Retinal pigment epithelial cell (primary cell): ENCODE measurements around the gene CLEC5A.
"Not testable (repeated sequence)": the region's sequence is repeated elsewhere in the genome, so short reads cannot be mapped to it uniquely, and the experiment has no call there.

ENCODE experiments used
- DNase-seq: peaks from one replicate; pipeline ENCODE4 v3.0.0-alpha.2; 2010; ENCODE audit warnings: low read depth
- H3K4me3 ChIP-seq: 2 replicates; pipeline ENCODE4 v1.5.1; 2011; ENCODE audit warnings: mild to moderate bottlenecking, low read length, control low read depth, moderate library complexity
- CTCF ChIP-seq: conservative IDR thresholded peaks from 2 replicates; pipeline ENCODE4 v1.5.1; 2011; ENCODE audit warnings: low read depth, low read length, control low read depth, inconsistent platforms

CLEC5A gene

GRCh38 chr7:141946796-141947195 lies at the start of gene CLEC5A:
TSS of gene CLEC5A (minus strand) at chr7:141946974. CDS start at chr7:141946292, 682 bp downstream.
- no peak for DNase-seq
- no peak for TF ChIP-seq CTCF
- no peak within 1 kb of the TSS for H3K4me3 ChIP-seq

GRCh38 chr7:141993354-141993753 lies 46.6 kb upstream of the CLEC5A start:
- no peak for TF ChIP-seq CTCF
- H3K4me3 ChIP-seq, result no peak overlapping the region
- DNase-seq, result no peak

GRCh38 chr7:141992688-141993087 lies 45.9 kb upstream of the CLEC5A start:
- TF ChIP-seq CTCF, result no peak
- H3K4me3 ChIP-seq, result no peak overlapping the region
- DNase-seq, result no peak

- no peak for DNase-seq
- H3K4me3 ChIP-seq, result no peak overlapping the region
- no peak for TF ChIP-seq CTCF
Observed at GRCh38 chr7:141992156-141992555, 45.4 kb upstream of the CLEC5A start.

- no peak for DNase-seq
- no peak for TF ChIP-seq CTCF
- no peak overlapping the region for H3K4me3 ChIP-seq
Observed at GRCh38 chr7:141991140-141991539, 44.4 kb upstream of the CLEC5A start.

- no peak overlapping the region for H3K4me3 ChIP-seq
- no peak for TF ChIP-seq CTCF
- no peak for DNase-seq
Observed at GRCh38 chr7:141990011-141990725, 43.4 kb upstream of the CLEC5A start.

- not testable (repeated sequence) for DNase-seq, H3K4me3 ChIP-seq
Observed at GRCh38 chr7:141987803-141988202, 41.0 kb upstream of the CLEC5A start.
